HL-60/S4 treated with phorbol 12-myristate 13-acetate at 8.2 ng/mL for 4 days and 3 days (cell line): ENCODE results near the gene CEP128.

Experiments
- in situ Hi-C: fragments of 300-500 bp; cut with MboI; formaldehyde crosslinking; loops from 2 replicates; pipeline ENCODE4 v1.15.0; 2022; ENCODE audit warnings: low sequenced_read_pairs

Gene CEP128

DNA sequence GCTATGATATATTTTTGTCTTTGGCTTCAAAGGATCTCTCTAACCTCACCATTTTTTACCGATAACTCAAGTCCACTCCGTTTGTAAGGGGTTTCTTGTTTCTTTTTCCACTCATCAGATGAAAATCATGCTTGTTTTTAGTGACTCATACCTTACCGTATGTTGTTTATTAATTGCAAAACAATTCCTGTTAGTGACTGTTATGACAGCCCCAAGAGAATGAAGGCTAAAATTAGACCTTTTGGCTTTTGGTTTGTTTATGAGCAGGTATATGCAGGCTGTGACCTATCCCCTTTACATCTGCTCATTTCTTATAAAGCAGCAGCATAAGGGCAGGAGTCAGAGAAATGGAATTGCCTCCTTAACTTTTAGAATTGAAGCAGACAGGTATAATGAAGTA, 319.8 kb downstream of the CEP128 start:
- in situ Hi-C loops = no loop called here

DNA sequence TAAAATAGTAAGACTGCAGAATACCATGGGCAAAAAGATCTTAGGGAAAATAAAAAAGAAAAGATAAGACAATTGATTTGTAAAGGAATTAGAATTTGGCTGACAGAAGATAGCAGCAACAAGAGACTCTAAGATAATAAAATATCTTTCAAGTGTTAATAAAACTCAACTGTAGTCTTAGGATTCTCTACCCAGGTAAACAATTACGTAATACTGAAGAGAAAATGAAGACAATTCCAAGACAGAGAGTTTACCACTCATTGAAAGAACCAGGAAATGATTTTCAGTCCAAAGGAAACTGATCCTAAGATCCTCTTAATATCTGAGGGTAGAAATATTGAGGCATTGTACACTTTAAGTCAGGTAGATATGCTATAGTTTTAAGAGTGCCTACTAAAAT, 321.1 kb downstream of the CEP128 start:
- in situ Hi-C loops = no loop called here

DNA sequence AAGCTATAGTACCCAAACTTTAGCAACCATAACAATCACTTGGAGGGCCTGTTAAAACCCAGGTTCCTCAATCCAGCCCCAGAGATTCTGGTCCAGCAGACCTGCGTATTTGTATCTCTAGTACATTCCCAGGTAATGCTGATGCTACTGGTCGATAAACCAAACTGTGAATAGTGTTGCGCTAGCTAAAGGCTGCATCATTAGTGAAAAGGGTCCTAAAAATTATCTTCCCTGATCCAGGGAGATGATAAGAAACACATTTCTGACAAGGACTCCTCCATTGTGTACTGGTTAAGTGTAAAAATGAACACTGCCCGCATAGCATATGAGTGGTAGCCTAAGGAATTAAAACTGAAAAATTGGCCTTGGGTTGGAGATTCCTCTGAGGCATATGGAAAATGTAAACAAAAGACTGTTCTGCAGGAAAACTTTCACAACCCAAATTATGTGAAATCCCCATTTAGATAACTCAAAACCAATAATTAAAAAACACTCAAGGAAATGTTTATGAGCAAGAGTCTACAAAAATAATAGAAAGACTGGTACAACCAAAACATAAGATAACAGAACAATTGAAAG, 322.7 kb downstream of the CEP128 start:
- in situ Hi-C loops = no loop called here

DNA sequence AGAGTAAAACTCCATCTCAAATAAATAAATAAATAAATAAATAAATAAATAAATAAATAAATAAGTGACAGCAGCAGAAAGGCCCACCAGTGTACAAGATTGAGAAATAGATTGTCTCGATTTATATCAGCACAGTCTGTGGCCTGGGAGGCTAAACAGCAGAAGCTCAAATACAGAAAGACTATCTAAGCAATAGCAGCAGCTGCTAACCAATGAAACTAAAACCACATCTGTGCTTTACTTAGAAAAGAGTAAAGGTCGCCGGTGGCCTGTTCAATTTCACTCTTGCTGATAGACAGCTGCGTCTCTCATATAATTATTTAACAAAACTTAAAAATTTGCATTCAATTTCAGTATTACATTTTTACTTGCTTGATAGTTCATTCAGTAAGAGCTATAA, 325.7 kb downstream of the CEP128 start:
- in situ Hi-C loops = no loop called here

DNA sequence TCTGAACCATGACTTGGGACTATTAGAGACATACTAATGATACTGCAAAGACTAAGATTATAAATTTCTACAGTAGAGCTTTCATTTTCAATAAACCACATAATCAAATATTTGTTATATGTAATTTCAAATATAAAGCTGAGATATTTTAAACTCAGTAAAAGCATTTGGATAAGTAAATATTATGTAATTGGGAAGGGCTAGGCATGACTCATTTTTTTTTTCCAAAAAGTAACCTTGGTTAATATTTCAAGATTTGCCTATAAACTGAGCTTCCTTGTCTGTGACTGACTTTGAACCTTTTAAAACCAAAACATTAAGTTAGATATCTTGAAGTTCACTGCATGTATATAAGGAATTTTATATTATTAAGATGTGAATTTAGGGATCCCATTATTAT, 332.5 kb downstream of the CEP128 start:
- in situ Hi-C loops = no loop called here

DNA sequence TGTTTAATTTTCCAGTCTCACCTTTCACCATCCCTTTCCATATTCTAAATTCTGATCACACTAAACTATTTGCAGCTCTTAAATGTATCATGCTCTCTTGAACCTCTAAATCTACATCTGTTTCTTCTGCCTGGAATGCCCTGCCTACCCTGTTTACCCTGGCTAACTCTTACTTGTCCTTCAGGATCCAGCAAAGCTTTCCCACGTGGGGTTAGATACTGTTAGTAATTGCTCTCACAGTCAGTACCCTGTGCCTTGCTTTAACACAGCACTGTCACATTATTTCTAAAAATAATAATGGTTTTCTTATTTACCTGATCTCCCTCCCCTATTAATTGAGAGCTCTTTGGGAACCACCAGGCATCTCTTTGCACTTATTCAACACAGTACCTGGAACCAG, 333.0 kb downstream of the CEP128 start:
- in situ Hi-C loops = no loop called here

DNA sequence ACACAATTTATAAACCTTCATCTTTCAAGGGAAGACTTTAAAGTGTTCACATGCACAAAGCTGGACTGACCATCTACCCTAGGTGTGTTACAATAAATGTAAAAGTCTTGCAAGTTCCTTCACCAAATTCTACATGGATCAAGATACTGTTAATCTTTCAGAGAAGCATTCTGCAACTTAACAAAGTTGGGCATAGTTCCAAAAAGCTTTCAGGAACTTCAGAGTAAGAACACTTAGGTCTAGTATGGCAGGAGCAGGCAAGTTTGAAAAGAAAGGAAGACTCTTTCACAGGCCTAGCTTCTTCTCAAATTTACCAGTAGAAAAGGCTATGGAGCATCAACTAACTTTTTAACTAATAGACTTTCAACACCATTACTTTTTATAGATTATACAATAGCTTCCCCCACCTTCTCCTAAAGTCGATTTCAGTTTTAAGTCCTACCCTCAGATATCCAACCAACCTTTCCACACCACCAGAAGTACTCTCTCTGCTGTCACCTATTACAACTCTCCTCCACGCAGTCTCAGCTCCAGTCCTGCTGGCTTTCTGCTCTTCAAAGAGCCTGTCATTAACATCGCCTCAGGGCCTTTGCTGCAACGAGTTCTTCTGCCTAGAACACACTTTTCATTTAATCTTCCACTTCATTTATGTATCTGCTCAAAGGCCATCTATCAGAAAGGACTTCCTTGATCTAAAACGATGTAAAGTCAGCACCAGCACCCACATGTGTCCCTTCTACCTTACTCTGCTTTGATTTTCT, 333.9 kb downstream of the CEP128 start:
- in situ Hi-C loops = no loop called here

DNA sequence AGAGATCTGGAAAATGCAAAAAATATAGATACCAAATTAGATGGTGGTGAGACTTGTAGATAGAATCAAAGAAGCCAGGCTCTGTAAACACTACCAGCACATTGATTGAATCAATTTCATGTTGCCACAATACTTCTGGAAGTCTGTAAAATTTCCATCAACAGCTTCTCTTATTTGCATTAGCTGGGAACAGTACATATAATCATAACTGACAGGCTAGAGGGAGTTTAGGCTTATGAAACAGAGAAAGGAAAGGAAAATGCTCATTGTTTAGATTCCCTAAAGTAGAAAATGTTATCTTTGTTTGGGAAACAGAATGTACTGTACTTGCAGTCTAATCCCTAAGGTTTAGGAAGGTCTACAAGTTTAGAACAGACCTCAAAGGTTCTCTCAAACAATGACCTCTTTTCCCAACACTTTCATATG, 335.2 kb downstream of the CEP128 start:
- in situ Hi-C loops = no loop called here

DNA sequence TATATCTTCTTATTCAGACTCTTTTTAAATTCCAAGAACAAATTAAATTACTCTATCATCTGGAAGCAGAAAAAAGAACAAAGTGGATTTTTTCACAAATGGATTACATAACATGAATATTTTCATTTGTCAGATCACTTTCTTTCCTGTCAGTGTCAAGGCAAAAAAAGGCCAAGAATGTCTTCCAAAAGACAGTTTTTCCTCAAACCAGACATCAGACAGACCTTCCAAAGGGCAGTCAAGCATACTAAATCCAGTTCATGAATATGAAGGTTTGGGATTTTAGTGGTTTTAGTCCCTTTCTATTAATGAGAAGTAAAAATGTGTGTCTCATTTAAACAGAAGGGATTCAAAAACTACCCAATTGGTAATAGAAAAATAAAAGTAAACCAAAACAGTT, 336.0 kb downstream of the CEP128 start:
- in situ Hi-C loops = no loop called here

DNA sequence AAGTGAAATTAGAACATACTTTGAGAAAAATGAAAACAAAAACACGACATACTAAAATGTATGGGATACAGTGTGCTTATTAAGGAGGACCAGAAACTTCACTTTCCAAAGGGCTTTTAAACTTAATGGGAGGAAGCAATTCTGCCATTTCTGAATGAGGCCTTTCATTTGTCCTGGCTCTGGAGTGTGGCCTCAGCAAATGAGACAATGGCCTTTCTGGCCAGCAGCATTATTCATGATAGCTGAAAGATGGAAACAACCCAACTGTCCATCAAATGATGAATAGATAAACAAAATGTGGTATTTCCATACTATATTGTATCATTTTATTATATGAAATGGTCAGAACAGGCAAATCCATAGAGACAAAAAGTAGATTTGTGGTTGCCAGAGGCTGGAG, 338.6 kb downstream of the CEP128 start:
- in situ Hi-C loops = no loop called here

DNA sequence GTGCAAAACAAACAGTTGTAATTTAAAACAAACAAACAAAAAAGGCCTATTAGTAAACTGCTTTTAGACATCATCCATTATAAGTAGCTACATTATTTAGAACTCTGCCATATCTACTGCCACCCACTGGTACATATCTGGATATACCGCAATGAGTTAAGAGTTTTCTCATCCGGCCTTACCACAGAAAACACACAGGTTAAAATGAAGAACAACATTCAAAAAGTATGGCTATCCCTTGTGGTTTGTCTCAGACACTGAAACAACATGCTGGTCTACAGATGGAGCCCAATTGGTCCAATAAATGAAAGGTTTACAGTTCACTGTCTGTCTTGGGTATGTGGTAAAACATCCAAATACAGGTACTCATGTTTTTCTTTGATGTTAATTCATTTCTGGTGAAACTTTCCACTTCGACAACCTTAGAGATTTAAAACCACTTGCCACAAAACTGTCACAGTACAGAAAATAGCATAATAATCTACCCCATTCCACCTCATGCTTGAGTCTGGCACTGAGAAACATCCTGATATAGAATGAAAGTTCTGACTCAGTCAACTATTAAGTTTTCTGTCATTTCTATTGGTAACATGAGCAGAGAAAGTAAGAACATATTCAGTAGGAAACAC, 354.3 kb downstream of the CEP128 start:
- in situ Hi-C loops = no loop called here

DNA sequence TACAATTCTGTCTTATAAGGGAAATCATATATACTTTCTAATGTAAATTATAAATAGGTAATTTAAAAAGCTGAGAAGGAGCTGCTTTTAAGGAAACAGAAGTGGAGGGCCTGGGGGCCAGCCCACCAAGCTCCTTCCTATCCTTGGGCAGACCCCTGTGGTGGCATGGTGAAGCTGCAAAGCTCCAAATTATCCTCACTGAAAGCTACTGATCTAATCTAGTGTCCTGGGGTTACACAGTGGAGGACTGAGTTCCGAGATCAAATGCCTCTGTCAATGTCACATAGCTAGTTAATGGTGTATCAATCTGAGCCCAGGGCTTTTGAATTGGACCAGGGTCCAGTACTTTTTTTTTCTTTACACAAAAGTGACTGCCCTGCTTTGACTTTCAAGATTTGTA, 355.4 kb downstream of the CEP128 start:
- in situ Hi-C loops = no loop called here

DNA sequence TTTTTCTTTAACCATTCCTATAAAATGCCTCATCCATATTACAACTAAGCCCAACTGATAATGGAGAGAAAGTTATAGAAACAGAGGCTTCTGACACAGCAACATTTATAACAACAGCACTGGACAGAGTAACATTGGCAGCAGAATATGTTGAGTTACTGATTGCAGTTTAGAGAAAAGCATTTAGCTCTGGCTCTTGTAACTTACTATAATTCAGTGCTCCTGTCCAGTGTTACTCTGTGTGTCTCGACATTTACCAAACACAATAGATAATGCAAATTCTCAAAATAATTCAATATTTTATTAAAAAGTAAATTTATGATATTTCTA, 356.1 kb downstream of the CEP128 start:
- in situ Hi-C loops = no loop called here

DNA sequence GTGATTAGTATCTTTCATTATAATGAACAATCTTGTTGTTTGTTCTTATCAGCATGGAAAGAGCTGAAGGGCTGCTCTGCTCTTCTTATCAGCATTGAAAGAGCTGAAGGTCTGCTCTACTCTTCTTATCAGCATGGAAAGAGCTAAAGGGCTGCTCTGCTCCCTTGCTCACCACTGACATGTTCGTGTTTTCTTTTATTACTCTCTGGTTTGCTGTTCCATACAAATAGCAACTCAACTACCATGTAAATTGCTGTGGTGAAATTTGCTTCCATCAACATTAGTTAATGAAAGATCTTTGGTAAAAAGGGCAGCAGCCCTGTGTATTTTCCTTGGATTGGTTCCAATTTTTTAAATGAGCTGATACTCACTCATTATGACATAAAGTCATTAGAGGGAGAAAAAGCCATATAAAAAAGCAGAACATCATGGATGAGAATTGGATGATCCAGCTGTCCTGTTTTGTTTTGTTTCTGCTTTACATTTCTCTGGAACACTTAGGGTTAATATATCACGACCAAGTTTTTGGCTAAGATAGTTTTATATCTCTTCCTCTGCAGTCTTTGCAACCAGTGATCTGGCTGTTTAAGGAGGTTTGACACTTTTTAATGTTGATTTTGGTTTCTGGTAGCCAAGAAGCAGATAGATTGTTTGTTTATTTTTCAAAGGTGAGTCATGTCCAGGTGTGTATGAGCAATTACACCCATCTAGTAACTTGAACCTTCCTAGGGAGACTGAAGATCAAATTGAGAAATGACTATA, 356.6 kb downstream of the CEP128 start:
- in situ Hi-C loops = no loop called here

DNA sequence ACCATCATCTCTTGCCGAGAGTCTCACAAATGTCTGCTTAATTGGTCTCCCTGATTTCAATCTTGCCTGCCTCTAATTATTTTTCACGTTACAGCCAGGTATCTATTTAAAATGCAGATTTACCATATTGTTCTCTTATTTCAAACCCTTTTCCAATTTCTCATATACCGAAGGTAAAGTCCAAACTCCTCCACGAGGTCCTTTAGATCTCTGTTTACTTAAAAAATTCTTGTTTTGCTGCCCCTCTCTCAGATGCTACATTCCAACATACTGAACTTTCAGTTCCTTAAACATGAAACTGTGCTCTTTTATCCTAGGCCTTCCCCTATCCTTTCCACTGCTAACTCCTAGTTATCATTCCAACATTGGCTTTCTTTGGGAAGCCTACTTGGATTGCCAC, 363.9 kb downstream of the CEP128 start:
- in situ Hi-C loops = no loop called here

DNA sequence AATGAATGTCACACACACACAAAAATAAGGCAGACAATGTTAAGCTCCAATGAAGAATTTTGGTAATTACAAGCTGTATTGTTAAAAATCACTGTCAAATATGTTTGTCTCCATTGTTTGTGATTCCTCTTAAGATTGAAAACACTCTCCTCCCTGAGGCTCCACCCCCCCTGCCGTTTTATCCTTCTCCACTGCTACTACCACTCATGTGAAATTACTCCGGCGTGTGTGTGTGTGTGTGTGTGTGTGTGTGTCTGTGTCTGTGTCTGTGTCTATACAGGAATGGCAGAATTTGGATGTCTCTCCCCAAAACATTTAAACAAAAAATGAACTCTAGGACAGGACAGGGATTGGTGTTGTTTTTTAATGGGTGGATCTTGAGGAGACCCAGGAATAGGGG, 365.1 kb downstream of the CEP128 start:
- in situ Hi-C loops = no loop called here

DNA sequence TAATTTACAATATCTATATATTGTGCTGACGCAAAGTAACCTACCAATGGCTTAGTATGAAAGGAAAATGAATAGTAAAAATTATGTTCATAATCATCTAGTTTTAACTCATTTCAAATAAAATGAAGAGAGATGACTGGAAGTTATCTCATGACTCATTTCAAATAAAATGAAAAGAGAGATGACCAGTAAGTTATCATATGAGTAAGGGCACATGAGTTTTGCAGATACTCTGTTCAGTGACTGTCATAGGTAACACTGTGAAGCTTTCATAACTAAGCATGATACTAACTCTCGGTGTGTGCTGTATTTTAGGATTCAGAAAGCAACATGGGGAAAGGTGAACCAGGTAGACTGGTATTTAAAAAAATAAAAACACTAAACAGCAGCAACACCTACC, 365.8 kb downstream of the CEP128 start:
- in situ Hi-C loops = no loop called here

DNA sequence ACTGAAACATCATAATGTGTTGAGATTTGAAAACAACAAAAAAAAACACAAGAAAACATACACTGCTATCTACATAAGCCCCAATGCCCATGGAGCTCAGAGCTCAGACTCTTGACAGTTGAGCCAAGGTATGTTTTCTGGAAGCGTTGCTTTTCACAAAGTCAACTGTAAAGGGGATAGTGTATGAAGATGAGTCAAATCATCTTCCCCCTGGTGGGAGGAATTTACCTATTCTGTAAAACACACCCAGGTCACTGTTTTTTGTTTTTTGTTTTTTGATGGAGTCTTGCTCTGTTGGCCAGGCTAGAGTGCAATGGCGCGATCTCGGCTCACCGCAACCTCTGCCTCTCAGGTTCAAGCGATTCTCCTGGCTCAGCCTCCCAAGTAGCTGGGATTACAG, 368.9 kb downstream of the CEP128 start:
- in situ Hi-C loops = no loop called here

DNA sequence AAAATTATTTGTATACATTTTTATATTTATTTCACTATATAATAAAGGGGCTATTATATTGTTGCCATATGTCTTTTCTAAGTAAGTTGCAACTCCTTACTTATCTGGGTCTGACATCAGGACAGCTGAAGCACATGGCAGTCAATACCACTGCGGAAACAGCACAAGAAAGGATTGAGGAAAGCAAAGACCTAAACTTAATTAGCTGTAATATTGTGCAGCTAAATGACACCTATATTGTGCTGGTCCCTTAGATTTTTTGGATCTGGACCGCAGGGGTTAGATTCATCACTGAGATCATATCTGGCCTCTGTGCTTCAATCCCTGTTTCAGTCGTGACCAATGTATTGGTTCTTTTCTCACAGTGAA, 370.6 kb downstream of the CEP128 start:
- in situ Hi-C loops = no loop called here

DNA sequence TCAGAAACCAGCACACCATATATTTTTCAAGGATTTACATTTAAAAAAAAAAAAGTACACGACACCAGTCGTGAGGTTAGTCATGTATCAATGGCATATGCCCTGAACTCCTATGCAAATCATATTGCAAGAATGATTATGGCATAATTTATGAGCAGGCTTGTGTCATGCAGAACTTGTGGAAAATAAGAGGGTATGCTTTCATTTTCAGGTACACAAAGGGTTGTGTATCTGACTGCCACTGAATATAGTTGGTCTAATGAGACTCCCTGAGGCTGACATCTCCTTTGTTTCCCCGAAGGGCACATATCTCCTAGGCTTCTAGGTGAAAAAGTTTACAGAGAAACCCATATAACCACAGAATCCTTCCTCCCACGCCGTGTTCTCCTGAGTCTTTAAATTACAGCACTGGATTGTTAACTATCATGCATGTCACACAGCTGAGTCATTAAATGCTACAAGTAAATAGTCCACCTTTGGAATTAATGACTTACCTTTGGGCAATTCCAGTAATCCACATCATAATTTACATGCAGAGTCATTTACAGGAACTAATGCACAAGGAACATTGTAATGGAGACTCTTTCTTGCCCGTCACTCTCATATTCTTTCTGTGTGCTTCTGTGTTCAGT, 373.5 kb downstream of the CEP128 start:
- in situ Hi-C loops = no loop called here

DNA sequence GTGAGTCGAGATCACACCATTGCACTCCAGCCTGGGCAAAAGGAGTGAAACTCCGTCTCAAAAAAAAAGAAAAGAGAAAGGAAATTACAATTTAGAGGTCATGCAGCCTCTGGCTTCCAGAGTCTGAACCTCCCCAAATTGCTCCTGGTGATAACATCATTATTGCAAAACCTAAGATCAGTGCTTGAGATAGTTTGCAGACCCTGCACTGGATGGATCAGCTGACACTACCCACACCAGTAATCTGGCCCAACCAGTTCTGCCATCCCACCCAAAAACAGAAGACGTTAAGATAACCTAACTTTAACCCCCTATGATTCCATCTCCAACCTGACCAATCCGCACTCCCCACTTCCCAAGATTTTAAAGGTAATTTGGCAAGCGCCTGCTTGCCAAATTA, 376.5 kb downstream of the CEP128 start:
- in situ Hi-C loops = no loop called here
